GM21390 (cell line): ENCODE measurements around the gene UTP14C.
A peak's percentile ranks its signal among the peaks of the same experiment; 100 is the strongest.
"Not testable (repeated sequence)": the region's sequence is repeated elsewhere in the genome, so short reads cannot be mapped to it uniquely, and the experiment has no call there.

Experiments
- ATAC-seq: cut with Tn5 transposase; IDR thresholded peaks from one replicate; pipeline ENCODE4 v1.9.1; 2021; ENCODE audit not compliant: unreplicated experiment

UTP14C gene

DNA sequence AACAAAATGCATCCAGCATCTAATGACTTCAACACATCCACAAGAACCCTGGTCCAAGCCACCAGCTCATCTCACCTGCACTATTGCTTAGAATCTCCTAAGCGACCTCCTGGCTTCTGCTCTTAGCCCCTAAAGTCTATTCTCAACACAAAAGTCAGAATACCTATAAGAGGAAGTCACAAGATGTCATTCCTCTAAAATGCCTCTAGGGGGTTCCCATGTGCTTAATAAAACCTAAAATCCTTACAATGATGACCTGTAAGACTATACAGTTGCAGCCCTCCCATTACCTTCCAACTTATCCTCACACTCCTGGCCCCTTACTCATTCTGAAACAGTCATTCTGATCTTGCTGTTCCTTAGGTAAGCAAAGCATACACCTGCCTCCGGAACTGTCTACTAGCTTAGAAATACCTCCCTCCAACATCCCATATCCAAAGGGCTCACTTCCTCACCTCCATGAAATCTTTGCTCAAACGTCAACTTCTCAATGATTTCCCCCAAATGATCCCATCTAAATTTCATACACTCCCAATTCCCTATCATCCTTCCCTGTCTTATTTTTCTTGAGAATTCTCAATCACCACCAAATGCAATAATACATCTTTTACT is 23.3 kb upstream of the UTP14C start:
- peak; percentile 89 for ATAC-seq

DNA sequence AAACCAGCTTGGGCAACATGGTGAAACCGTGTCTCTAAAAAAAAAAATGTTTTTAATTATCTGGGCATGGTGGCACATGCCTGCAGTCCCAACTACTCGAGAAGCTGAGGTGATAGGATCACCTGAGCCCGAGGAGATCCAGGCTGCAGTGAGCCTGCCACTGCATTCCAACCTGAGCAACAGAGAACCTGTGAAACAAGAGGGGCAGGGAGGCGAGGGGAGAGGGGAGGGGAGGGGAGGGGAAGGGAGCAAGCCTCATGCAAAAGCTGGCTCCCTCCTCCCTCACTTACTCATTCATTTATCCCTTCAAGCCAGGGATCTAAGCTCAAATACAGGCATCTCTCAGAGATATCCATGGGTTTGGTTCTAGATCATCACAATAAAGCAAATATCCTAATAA is 22.1 kb upstream of the UTP14C start:
- no peak for ATAC-seq

DNA sequence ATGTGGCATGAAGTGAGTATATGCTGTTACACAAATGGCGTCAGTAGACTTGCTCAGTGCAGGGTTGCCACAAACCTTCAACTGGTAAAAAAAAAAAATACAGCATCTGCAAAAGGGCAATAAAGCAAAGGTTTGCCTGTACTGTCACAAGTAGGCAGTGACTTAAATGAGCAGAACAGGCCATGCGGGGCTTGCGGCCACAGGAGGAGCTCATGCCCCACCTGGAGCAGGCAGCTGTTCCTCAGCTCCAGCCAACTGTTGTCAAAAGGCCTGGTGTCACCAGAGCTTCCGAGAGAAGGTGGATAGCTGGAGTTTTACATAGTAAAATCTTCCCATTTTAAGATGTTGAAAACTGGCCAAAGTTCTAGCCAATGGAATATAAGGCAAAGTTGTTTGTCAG is 20.9 kb upstream of the UTP14C start:
- ATAC-seq: no peak

DNA sequence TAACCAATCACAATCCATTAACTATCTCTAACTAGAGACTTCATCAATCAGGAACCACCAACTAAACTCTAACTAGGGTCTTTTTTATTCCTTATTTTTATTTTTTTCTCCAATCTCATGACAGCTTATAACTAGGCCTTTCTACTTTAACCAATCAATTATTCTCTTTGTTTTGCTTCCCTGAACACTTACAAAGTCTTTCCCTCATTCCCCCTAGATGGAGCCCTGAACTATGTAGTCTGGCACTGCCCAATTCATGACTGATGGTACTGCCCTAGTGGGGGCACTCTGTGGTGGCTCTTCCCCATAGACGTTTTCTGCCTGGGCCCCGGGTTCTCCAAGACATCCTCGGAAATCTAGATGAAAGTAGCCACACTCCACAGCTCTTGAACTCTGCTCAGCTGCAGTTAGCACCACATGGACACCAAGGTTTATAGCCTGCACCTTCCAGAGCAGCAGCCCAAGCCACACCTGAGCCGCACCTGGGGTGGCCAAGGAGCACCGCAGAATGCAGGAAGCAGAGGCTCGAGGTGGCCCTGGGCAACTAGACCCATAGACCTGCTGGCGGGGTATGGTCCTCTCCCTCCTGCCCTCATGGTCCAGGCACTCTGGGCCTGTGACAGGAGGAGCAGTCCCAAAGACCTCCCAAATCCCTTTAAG is 19.9 kb upstream of the UTP14C start:
- no peak for ATAC-seq

DNA sequence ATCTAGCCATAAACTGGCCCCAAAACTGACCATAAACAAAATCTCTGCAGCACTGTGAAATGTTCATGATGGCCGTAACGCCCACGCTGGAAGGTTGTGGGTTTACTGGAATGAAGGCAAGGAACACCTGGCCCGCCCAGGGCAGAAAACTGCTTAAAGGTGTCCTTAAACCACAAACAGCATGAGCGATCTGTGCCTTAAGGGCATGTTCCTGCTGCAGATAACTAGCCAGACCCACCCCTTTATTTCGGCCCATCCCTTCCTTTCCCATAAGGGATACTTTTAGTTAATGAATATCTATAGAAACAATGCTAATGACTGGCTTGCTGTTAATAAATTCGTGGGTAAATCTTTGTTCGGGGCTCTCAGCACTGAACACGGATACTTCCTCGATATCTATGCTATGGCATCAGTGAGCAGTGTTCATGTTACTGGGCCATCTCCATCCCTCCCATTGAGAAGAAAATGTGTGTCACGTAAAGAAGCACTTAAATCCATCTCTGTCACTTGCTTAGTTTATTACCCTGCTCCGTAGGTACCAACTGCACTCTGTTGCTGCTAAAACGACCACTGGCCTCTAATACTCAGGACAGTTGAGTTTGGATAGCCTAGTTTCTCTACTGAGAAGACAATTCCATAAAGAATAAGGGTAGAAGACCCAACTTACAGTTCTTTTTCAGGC is 18.5 kb upstream of the UTP14C start:
- ATAC-seq: no peak

DNA sequence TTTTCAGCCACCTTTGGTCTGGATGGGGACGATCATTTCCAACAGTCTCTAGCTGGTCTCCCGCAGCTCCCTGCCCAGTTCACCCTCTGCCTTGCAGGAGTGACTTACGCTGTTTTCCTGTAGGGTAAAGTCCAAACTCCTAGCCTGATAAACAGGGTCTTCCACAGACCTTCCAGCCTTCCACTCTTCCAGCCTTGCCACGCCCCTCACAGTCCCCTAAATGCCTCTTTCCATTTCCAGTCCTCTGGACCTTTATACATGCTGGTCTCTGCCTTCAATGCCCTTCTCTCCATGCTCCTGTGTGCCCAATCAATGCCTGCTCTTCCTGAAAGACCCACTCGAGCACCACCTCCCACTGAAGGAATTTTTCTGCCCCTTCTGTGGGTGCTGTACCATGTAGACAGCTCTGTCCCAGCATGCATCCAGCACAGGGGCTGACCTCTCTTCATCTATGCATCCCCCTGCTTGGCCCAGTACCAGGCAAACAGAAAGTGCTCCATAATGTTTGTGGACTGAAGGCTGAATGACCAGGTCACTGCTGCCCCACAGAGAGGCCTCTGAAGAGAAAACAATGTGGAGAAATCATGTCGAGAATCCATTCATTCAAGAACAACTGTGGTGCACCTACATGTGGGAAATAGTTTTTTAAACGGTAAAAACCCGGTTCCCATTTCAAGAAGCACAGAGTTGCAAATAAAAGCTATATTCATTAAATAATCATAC is 17.8 kb upstream of the UTP14C start:
- ATAC-seq: no peak

DNA sequence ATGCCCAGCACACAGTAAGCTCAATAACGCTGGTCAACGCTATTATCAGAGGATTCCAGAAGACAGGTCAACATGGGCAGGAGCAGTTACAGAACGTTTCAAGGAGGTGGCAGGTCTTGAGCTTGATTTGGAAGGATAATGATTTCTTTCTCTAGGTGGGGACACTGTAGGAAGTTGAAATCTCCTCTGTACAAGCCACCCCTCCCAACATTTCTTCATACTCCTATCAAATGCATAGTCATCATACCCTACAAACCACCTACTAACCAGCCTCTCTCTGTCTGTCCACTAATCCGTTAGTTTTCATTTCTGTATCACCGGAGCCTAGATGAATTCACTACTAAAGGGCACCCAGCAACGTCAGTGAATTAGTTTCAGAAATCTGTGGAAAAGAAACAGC is 14.5 kb upstream of the UTP14C start:
- no peak for ATAC-seq

DNA sequence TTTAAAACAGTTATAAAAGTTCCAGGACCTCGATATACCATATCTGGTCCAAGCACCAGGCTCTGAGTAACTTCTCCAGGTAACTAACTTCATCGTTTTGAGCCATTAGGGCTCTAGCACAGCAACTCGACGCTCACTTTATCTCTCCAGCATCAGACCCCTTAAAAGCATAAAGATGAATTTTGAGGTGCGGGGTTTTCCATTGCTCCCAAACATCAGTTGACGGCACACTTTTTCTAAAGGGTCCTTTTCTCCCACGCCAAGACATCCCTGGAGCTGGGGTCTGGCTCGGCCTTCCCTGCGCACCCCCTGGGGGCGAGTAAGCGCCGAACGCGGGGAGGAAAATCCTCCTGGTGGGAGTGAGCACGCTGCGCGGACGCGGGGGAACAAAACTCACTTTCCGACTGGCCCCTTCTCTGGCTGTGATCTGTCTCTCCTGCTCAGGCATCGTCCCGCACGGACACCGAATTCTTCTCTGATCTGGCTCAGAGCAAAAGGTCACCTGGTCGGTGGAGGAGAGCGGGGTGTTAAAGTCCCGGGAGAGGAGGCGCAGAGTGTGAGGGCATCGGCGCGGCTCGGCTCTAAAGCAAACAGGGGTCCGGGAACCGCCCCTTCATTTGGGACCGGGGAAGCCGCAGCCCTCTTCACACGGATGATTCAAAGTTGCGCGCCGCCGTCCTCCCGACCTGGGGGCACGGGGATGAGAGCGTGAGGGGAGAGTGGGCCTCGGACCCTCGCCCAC is 13.4 kb upstream of the UTP14C start, which contains the start of gene ATP7B:
TSS of gene ATP7B (minus strand) at position 561 of the 742 bp plus-strand sequence. CDS start at position 448, 113 bp downstream.
- peak; percentile 7 for ATAC-seq

DNA sequence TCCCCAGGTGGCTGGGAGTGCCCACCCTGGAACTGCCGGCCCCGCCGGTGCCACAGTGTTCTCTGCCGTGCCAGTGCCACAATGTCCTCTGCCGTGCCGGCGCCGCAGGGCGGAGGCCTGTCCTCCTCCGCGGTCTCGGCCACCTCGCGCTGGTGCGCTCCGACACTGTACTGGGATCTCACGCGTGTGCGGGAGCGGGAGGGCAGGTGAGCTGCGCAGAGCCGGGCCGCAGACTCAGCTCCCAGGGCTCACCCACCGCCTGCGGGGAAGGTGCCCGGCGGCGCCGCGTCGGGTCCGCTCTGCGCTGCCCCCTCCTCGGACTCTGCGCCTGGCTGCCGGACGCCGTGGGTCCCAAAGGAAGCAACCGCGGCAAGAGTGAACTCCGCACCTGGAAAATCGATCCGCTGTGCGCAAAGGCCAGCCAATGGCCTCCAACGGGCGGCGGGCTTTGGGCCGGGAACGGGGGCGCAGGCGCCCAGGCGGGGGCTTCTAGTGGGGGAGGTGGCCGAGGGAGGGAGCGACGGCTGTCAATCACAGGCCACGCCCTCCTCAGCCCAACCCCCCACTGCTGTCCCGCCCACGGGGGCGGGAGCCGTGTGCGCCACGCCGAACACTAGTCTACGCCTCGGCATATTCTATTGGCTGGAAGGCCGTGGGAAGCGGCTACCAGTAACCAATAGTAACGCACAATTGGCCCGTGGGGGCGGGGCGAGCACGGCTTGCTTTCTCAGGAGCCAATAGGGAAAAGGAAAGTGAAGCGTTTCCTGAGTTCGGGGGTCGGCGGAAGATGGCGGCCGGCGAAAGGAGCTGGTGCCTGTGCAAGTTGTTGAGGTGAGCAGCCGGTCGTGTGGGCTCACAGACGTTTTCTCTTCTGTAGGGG is 12.6 kb upstream of the UTP14C start, which contains the start of gene ALG11:
TSS of gene ALG11 (plus strand) at position 767 of the 880 bp plus-strand sequence. CDS start at position 788, 21 bp downstream.
- peak; percentile 99 for ATAC-seq

DNA sequence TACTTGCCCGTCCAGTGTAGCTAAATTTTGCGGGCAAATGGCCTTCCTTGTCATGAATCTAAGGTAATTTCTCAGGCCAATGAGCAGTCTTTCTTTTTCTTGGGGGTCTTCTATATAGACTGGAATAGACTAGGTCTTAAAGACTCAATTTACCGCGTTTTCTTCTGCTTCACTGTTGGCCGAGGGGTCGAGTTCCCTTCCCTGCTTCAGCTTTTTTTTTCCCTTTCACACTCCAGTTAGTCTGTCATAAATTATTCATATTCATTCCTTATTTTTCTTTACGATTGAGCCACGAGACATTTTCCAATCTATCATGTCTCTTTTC is 12.0 kb upstream of the UTP14C start:
- peak; percentile 3 for ATAC-seq

DNA sequence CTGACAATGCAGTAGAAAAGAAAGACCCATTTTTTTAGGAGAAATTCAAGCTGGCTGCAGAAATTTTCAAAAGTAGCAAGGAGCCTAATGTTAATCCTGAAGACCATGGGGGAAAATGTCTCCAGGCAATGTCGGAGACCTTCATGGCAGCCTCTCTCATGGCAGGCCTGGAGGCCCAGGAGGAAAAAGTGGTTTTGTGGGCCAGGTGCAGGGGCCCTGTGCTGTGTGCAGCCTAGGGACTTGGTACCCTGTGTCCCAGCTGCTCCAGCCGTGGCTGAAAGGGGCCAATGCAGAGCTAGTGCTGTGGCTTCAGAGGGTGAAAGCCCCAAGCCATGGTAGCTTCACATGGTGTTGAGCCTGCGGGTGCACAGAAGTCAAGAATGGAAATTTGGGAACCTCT is 8.2 kb upstream of the UTP14C start:
- no peak for ATAC-seq

DNA sequence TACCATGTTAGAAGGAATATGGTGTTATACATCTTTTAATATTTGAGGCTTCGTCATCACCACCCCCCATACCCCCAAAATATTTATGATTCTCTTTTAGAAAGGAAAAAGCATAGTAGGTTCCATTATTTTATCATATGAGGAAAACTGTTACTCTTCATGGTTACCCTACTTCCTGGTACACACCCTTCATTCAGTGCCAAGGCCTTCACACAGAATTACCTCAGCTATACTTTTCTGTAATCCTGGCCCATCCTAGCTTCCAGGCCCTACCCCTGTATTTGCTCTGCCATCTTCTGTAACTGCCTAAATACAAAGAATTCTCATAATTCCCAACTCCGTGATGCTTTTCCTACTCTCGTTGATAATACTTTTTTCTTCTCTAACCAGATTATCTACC is 4.3 kb upstream of the UTP14C start:
- ATAC-seq: no peak

DNA sequence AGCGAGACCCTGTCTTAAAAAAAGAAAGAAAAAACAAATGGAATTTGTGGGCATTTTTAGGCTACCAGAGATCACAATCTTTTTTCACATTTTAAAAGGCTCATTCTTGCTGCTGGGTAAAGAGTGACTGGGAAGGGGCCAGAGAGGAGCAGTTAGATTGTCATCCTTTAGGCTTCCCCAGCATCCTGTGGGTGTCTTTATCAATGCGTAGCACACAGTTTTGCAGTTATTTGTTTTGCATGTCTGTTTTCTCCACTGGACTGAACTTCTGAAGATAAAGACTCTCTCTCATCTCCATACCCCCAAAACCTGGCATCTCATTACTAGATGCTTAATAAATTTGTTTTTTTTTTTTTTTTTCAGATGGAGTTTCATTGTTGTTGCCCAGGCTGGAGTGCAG is 2.1 kb upstream of the UTP14C start:
- ATAC-seq: no peak

DNA sequence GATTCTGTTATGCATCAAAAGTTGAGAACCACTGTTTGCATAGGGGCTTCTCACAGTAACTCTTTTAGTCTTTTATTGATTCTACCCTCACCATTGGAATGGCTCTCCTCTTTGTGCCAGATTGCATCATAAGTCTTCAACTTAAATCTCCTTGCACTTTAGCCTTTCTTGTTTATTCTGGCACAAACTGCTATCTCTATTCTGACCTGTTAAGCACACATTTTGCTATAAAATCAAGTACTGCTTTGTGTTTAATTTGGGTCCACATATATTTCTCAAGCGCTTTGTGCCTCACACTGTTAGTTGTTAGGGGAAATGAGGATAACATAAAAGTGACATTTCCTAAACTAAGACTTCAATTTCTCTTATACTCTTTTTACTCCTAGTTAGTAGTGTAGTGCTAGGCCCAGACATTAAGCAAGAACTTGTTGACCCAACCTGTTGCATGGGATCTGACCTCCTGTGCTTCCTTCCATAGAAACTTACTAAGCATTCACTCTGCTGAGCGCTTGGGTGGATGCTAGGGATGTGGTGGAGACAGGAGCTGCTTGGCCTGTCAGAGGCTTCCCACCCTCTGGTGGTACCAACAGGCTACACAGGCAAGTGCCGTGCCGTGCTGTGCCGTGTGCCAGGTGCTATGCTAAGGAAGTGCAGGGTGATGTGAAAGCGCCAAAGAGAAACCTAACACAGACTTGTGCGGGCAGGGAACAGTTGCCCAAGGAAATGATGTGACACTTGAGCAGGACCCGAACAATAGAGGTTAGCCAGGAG is 1.2 kb downstream of the UTP14C start:
- no peak for ATAC-seq

DNA sequence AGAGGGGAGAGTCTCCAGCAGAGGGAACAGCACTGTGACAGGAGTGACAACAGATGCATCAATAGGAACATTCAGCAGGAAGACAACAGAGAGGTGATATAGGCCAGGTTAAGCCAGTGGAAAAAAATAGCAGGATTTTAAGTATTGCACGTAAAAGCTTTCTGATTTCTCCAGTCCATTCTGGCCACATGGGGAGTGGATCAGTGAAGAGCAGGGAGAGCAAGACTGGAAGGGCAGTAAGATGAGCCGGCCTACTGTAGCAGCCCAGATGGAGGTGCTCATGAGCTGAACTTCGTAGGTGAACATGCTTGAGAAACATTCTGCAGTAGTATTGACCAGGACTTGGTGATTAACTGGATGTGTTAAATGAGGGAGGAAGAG is 1.7 kb downstream of the UTP14C start:
- ATAC-seq: no peak

DNA sequence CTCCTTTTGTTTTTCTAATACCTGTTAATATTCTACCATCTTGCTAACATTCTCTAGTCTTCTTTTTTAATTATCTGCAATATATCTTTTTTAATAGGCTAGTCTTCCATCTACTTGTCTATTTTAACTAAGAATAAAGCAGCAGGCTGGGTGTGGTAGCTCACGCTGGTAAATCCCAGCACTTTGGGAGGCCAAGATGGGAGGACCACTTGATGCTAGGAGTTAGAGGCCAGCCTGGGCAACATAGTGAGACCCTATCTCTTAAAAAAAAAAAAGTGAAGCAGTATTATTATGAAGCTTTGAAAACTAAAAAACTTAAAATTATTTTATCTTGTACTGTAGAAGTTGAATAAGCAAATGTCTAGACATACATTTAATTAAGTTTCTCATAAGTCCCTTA is 3.3 kb downstream of the UTP14C start:
- ATAC-seq: no peak

DNA sequence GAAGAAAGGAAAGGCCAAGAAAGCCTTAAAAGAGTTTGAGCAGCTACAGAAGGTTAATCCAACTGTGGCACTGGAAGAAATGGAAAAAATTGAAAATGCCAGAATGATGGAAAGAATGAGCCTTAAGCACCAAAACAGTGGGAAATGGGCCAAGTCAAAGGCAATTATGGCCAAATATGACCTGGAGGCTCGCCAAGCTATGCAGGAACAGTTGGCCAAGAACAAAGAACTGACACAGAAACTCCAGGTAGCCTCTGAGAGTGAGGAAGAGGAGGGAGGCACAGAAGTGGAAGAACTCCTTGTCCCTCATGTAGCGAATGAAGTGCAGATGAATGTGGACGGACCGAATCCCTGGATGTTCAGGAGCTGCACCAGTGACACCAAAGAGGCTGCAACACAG is 5.1 kb downstream of the UTP14C start:
- no peak for ATAC-seq

DNA sequence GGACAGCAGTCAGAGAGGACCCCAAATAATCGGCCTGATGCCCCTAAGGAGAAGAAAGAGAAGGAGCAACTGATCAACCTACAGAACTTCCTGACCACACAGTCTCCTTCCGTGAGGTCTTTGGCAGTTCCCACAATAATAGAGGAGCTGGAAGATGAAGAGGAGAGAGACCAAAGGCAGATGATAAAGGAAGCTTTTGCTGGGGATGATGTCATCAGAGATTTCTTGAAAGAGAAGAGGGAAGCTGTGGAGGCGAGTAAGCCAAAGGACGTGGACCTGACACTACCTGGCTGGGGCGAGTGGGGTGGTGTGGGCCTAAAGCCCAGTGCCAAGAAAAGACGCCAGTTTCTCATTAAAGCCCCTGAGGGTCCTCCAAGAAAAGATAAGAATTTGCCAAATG is 5.9 kb downstream of the UTP14C start:
- not testable (repeated sequence) for ATAC-seq

DNA sequence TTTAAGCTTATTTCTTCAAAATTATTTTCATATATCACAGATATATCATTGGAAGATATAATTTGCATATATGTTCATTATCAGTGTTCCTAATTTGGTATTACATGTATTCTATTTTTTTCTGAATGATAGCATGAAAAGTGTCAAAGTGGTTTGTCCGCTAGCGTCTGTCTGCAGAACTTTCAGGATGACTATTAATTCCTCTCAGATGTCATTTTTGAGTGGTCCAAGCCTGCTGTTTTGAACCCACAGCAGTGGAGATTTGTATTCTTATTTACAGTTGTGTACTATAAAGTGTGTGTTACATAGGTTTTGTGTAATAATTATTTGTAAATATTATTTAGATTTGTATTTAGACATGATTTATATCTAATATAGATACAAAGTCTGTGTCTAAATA is 8.5 kb downstream of the UTP14C start:
- ATAC-seq: no peak
